ENCODE results near the gene SCLT1.

DNA sequence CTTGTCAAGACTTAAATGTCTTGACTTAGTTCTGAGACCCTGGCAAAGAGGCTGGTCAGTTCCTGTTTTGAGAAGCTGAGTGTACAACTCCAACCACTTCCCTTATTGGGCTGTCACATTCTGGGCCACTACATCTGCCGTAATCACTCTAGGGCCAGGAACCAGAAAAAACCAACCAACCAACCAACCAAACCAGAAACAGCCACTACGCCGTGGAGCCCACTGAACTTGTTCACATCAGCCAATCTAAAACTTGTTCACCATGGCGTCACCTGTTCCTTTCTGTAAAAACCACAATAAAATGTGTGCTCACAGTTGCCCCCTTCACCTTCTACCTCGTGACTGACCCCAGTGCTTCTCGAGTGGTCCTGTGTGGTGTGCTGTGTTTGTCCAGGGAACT is 176.5 kb downstream of the SCLT1 start:
- no peak for TF ChIP-seq ZFP62 (CRISPR knock-in tag; IDR thresholded peaks at IDR 0.05)
- TF ChIP-seq ZNF232 (CRISPR knock-in tag; IDR thresholded peaks at IDR 0.05; ENCODE audit: borderline replicate concordance), result no peak
- no peak for TF ChIP-seq FOXP1 (IDR thresholded peaks at IDR 0.05)
- no peak for TF ChIP-seq FOXP1 (CRISPR knock-in tag; IDR thresholded peaks at IDR 0.05)

Data from HepG2 (cell line).